Hematopoietic multipotent progenitor cell treated with erythropoietin and hydrocortisone succinate and interleukin-3 and kit ligand, for 6 days (in vitro differentiated cells): Measurements from ENCODE around the gene GRM5.
"Not testable (repeated sequence)": the region's sequence is repeated elsewhere in the genome, so short reads cannot be mapped to it uniquely, and the experiment has no call there.

Experiments
- DNase-seq: peaks from one replicate; pipeline ENCODE4 v3.0.0-alpha.2; 2015

The GRM5 gene

GRCh38 chr11:88961621-88962020 is 104.2 kb downstream of the GRM5 start:
- not testable (repeated sequence) for DNase-seq

DNA sequence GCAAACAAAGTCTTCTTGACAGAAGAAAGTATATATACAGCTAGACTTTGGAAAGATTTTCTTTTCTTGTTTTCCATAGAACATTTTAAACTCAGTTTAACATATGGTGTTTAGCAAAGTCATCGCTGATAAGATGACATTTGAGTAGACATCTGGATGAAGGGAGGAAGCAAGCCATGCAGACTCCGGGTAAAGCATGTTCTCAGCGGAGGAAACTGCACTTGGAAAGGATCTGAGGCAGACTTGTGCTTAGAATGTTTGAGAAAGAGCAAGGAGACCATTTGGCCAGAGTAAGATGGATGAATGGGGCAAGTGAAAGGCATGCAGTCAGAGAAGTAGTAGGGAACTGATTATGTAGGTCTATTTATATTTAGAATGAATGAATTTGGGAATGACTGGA is 105.9 kb downstream of the GRM5 start:
- DNase-seq: not testable (repeated sequence)

- no peak for DNase-seq
Measured at GRCh38 chr11:88950975-88951374, 114.8 kb downstream of the GRM5 start.

- DNase-seq: not testable (repeated sequence)
Measured at GRCh38 chr11:88948908-88949307, 116.9 kb downstream of the GRM5 start.

DNA sequence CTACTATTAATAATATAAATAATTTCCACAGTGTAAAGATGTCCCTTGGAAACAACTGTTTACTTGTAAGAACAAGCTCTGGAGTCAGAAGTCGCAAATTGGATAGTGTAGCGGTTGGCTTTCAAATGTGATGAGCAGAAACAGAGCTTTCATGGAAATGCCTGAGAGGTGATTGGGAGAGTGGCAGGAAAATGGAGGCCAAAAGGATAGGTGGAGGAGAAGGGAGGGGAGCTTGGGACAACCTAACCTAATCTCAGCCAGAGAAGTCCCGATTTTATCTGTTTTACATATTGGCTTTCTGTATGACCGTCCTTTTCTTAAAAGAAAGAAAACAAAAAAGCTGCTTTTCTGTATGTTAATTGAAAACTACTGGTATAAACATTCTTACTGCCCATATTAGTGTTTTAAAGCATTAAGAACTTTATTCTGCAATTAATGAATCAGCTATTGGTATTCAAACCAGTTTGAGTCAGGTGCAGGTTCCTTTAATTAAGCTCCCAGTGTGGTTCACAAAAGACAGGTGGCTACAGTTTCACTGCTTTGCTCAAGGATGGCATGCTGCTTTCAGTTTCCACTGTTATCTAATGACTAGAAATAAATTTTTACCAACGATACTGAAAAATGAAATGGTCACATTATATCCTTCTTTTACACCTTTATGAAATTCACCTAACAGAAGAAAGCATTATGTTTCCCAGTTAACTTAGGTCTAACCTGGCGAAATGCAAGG is 117.8 kb downstream of the GRM5 start:
- not testable (repeated sequence) for DNase-seq

DNA sequence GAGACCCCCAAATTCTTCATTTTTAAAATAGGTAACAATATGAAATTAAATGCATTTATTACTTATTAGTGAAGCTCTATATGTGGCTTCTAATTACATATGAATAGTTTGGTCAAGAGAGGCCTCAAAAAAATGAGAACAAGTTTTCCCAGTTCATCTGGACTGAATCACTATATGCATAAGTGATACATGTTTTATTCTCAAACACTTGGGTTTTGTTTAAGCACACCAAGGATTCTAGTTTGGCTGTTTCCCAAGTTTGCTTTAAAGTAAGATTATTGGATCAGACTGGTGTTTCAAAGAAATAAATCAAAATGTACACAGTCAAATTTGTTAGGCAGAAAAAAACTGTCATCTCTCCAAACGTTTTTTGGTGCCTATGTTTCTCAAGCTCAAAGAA is 136.1 kb downstream of the GRM5 start:
- DNase-seq: not testable (repeated sequence)

DNA sequence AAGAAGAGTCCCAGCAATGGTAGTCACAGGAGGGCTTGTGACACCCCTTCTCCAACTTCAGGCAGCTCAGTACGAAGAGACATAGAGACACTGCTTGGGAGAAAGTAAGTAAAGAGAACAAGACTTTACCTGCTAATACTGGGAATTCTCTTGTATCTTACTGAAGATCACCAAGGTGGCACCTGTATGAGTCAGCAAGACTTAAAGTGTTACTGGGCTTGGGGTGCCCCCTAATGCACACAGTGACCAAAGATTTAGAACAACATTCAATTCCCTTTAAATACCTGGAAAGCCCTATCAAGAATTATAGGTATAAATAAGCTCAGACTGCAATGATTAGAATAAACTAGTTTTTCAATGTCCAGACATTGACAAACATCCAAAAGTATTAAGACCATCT is 148.7 kb downstream of the GRM5 start:
- not testable (repeated sequence) for DNase-seq

- DNase-seq: no peak
Measured at GRCh38 chr11:88909500-88909899, 156.3 kb downstream of the GRM5 start.

DNA sequence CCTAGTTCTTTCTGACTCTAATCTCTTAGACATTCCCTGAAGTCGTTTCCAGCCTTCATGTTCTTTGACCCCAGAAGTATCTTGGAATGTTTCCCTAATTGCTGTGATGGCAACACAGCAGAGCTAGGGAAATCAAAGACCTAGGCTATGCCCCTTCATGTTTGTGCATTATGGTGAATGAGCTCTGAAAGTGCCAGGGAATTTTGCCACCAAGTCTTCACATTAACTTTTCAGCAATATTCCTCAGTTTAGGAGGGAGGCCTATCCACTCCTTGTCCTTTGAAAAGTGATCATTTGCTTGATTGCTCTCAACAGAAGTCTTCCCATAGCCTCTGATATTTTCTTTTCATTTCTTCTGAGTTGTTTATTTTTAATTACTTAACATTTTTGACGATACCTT is 164.3 kb downstream of the GRM5 start:
- DNase-seq: not testable (repeated sequence)

DNA sequence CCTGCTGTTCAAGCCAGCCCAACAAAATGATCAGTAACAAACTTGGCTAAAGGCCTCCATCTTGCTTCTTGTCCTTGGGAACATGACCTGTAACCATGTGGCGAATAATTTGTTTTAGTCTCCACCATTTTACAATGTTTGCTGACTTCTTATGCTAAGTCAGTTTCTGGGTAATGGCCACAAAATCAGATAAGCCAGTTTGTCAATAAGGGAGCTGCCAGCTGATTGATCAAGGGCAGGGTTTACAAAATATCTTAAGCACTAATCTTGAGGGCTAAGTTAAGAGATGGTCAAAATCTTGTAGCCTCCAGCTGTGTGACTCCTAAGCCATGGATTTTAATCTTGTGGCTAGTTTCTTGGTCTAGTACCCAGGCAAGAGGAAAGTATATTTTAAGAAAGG is 176.9 kb downstream of the GRM5 start:
- DNase-seq: not testable (repeated sequence)

- DNase-seq: peak; percentile 41
Measured at GRCh38 chr11:88886796-88887195, 179.0 kb downstream of the GRM5 start.

DNA sequence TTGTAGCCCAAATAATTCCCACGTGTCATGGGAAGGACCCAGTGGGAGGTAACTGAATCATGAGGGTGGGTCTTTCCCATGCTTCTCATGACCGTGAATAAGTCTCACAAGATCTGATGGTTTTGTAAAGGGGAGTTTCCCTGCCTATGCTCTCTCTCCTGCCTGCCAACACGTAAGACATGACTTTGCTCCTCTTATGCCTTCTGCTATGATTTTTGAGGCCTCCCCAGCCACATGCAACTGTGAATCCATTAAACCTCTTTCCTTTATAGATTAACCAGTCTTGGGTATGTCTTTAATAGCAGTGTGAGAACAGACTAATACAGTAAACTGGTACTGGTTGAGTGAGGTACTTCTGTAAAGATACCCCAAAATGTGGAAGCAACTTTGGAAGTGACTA is 183.0 kb downstream of the GRM5 start:
- not testable (repeated sequence) for DNase-seq

- DNase-seq: no peak
Measured at GRCh38 chr11:88861618-88862017, 204.2 kb downstream of the GRM5 start.

GRCh38 chr11:88860431-88860830 is 205.4 kb downstream of the GRM5 start:
- not testable (repeated sequence) for DNase-seq

DNA sequence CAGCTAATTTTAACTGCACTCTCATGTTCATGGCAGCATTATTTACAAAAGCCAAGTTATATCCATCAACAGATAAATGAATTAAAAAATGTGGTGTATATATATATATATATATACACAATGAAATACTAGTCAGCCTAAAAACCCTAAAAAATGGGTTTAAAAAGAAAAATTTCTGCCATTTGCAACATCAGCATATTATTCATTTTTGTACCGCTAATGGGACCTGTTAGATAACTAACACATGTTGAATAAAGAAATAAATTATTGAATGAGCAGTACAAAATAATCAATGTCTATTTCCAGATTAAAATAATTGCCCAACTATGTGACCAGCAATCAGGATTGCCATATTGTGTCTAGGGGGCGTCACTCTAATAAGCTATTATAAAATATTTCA is 211.8 kb downstream of the GRM5 start:
- DNase-seq: not testable (repeated sequence)

GRCh38 chr11:88851547-88851946 is 214.2 kb downstream of the GRM5 start:
- DNase-seq: not testable (repeated sequence)

DNA sequence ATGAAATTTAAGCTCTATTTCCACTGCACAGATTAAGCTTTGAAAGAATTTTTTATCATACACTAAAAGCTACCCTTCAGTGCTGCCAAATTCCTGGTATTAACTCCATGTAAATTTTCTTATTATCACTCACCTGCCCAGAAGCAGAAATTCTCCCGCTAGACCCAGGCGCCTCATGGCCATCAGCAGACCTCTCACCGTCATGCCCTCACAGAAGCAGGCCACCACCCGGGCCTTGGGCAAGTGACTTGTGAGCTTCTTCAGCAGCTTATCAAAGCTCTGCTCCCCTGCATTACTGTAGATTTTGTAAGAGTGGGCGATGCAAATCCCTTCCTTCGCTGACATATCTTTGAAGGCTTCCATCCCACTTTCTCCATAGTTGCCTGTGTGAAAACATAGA is 216.0 kb downstream of the GRM5 start:
- DNase-seq: not testable (repeated sequence)

GRCh38 chr11:88849368-88849767 is 216.4 kb downstream of the GRM5 start:
- DNase-seq: no peak

- not testable (repeated sequence) for DNase-seq
Measured at GRCh38 chr11:88846266-88846665, 219.5 kb downstream of the GRM5 start.

DNA sequence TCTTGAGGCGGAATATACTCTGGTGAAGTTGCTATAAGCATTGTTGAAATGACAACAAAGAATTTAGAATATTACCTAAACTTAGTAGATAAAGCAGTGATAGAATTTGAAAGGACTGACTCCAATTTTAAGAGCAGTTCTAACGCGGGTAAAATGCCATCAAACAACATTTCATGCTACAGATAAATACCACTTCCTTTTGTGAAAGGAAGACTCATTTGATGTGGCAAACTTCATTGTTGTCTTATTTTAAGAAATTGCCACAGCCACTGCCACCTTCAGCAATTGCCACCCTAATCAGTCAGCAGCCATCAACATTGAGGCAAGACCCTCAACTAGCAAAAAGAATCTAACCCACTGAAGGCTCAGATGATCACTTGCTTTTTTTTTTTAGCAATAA is 220.8 kb downstream of the GRM5 start:
- DNase-seq: not testable (repeated sequence)

DNA sequence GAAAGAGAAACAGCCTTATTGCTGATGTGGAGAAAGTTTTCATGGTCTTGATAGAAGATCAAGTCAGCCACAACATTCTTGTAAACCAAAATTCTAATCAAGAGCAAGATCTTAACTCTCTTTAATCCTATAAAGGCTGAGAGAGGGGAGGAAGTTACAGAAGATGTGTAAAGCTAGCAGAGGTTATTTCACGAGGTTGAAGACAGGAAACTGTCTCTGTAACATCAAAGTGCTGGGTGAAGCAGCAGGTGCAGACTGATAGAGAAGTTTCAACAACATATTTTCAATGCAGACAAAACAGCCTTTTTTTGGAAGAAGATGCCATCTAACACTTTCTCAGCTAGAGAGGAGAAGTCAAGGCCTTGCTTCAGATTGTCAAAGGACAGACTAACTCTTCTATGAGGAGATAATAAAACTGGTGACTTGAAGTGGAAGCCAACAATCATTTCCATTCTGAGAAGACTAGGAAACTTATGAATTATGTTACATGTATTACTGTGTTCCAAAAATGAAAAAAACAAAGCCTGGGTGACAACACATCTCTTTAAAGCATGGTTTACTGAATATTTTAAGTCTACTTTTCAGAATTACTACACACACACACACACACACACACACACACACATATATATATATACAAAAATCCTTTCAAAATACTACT is 221.9 kb downstream of the GRM5 start:
- DNase-seq: not testable (repeated sequence)

DNA sequence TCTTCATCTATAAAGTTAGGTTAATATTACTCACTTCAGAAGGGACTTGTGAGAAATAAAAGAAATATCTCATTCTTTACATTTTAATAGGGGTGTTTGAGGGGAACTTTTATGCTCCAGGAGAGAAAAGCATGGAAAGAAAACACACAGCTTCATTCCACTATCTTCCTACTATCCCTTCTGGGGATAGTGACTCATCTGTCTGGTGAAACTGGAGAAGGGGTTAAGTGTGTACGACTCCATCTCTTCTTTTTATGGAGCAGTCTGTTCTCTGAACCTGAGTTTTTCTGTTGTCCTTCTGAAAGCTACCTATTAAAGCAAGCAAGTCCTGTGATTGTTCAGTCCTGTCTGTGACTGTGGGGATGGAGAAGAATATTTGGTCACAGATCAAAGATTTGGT is 227.6 kb downstream of the GRM5 start:
- DNase-seq: not testable (repeated sequence)

GRCh38 chr11:88835709-88836108 is 230.1 kb downstream of the GRM5 start:
- DNase-seq: not testable (repeated sequence)

GRCh38 chr11:88831303-88831890 is 234.4 kb downstream of the GRM5 start:
- DNase-seq: no peak
